OCI-LY1 (cell line): ENCODE results near the gene GLIPR2.

Experiments
- H2AFZ ChIP-seq: fragments of 200-600 bp; sonication (generic), shearing (Covaris generic); 2 replicates; pipeline ENCODE4 v1.6.0; 2014; ENCODE audit warnings: antibody characterized with exemption, mild to moderate bottlenecking, low read length
- H3F3A ChIP-seq: fragments of 200-600 bp; sonication (generic), shearing (Covaris generic); 2 replicates; pipeline ENCODE4 v1.6.0; 2014; ENCODE audit warnings: mild to moderate bottlenecking, antibody characterized with exemption, low read length, moderate library complexity; ENCODE audit not compliant: insufficient read depth
- H3K27ac ChIP-seq: fragments of 200-600 bp; sonication (generic); 2 replicates; pipeline ENCODE4 v1.5.1; 2014; ENCODE audit warnings: low read length, mixed run types, mild to moderate bottlenecking, low read depth; ENCODE audit not compliant: poor library complexity, severe bottlenecking
- H3K27me3 ChIP-seq: fragments of 200-600 bp; sonication (generic); 2 replicates; pipeline ENCODE4 v1.6.0; 2014; ENCODE audit warnings: antibody characterized with exemption, mild to moderate bottlenecking, low read length, moderate library complexity; ENCODE audit not compliant: insufficient read depth
- H3K36me3 ChIP-seq: fragments of 200-600 bp; sonication (generic); 2 replicates; pipeline ENCODE4 v1.6.1; 2014; ENCODE audit warnings: mild to moderate bottlenecking, antibody characterized with exemption, low read length, moderate library complexity, mixed read lengths; ENCODE audit not compliant: insufficient read depth
- H3K4me1 ChIP-seq: fragments of 200-600 bp; sonication (generic); 2 replicates; pipeline ENCODE4 v1.5.1; 2014; ENCODE audit warnings: mild to moderate bottlenecking, low read length, moderate library complexity; ENCODE audit not compliant: insufficient read depth, severe bottlenecking
- H3K4me2 ChIP-seq: fragments of 200-600 bp; sonication (generic), shearing (Covaris generic); 2 replicates; pipeline ENCODE4 v1.6.1; 2014; ENCODE audit warnings: low read length
- H3K4me3 ChIP-seq: fragments of 200-600 bp; sonication (generic); 2 replicates; pipeline ENCODE4 v1.5.1; 2014; ENCODE audit warnings: low read length, low read depth, mild to moderate bottlenecking, mixed read lengths; ENCODE audit not compliant: poor library complexity, severe bottlenecking
- H3K79me2 ChIP-seq: fragments of 200-600 bp; shearing (Covaris generic); 2 replicates; pipeline ENCODE4 v1.6.1; 2016; ENCODE audit warnings: mixed run types, low read length, mixed read lengths; ENCODE audit not compliant: insufficient read depth
- H3K9ac ChIP-seq: fragments of 200-600 bp; sonication (generic), shearing (Covaris generic); 2 replicates; pipeline ENCODE4 v1.6.1; 2014; ENCODE audit warnings: mild to moderate bottlenecking, low read length, mixed read lengths
- H3K9me2 ChIP-seq: fragments of 200-600 bp; sonication (generic), shearing (Covaris generic); 2 replicates; pipeline ENCODE4 v1.6.1; 2014; ENCODE audit warnings: low read depth, mild to moderate bottlenecking, low read length, mixed read lengths
- H3K9me3 ChIP-seq: fragments of 200-600 bp; shearing (Covaris generic); 2 replicates; pipeline ENCODE4 v1.6.1; 2014; ENCODE audit warnings: low read length, mixed read lengths
- H4K20me1 ChIP-seq: fragments of 200-600 bp; sonication (generic), shearing (Covaris generic); 2 replicates; pipeline ENCODE4 v1.6.0; 2016; ENCODE audit warnings: mild to moderate bottlenecking, low read length; ENCODE audit not compliant: insufficient read depth
- EZH2 ChIP-seq: fragments of 200-600 bp; sonication (generic), shearing (Covaris generic); IDR thresholded peaks from 2 replicates; pipeline ENCODE4 v1.8.0; 2017; ENCODE audit warnings: borderline replicate concordance, mixed run types, mild to moderate bottlenecking, antibody characterized with exemption, low read length, moderate library complexity, mixed read lengths
- TF ChIP-seq, protein P1 (sequence below): fragments of 200-600 bp; sonication (generic), shearing (Covaris generic); IDR thresholded peaks from 2 replicates; pipeline ENCODE4 v1.5.1; 2017; ENCODE audit warnings: mild to moderate bottlenecking, antibody characterized with exemption, low read length, moderate library complexity, mixed read lengths

GLIPR2 gene

DNA sequence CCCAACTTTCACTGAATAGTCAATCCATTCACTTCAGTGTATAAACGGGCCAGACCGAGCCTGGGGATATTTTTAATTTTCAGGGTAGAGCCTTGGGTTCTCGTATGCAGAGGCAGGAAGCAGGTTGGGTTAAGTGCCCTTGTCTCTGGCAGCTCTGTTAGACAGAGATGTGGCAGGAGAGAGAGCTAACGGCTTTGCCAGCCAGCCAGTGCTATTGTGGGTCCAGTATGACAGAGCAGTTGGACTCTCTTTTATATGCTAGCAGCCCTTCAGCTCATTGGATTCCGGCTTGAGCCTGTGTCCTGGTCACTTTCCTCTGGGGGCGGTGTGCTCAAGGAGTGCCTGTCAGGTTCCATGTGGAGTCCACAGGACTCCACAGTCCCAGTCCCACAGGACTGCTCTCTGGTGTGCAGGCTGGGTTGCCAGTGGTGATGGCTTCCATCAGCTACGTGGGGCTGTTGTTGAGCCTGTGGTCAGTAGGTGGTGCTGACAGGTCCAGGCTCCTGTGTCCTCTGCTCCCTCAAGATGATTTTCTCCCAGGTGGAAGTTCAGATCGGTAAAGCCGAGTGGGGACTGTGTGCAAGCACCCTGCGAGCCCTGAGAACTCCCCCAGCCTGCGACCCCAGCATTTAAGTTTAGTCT, 68.5 kb downstream of the GLIPR2 start:
- Histone ChIP-seq H3K9ac (no peak overlapping the region), H2AFZ (no peak overlapping the region), H3K9me3 (no peaks in the 10 kb centered on the region), H3K4me2 (no peak overlapping the region), H3K79me2 (0 out of 2 replicates have a peak, but pooled peaks cover 3% of the 10 kb centered on the region), H3K36me3 (peaks cover 100% of the 10 kb centered on the region), H3K9me2 (no peaks in the 10 kb centered on the region), H3K4me3 (no peak overlapping the region), H3F3A (no peaks in the 10 kb centered on the region), H3K27me3 (no peaks in the 10 kb centered on the region), H4K20me1 (no peaks in the 10 kb centered on the region), H3K27ac (no peak overlapping the region), H3K4me1 (no peaks in the 10 kb centered on the region)
- TF ChIP-seq, protein P1, sequence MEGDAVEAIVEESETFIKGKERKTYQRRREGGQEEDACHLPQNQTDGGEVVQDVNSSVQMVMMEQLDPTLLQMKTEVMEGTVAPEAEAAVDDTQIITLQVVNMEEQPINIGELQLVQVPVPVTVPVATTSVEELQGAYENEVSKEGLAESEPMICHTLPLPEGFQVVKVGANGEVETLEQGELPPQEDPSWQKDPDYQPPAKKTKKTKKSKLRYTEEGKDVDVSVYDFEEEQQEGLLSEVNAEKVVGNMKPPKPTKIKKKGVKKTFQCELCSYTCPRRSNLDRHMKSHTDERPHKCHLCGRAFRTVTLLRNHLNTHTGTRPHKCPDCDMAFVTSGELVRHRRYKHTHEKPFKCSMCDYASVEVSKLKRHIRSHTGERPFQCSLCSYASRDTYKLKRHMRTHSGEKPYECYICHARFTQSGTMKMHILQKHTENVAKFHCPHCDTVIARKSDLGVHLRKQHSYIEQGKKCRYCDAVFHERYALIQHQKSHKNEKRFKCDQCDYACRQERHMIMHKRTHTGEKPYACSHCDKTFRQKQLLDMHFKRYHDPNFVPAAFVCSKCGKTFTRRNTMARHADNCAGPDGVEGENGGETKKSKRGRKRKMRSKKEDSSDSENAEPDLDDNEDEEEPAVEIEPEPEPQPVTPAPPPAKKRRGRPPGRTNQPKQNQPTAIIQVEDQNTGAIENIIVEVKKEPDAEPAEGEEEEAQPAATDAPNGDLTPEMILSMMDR: no peak
- TF ChIP-seq EZH2: no peak

DNA sequence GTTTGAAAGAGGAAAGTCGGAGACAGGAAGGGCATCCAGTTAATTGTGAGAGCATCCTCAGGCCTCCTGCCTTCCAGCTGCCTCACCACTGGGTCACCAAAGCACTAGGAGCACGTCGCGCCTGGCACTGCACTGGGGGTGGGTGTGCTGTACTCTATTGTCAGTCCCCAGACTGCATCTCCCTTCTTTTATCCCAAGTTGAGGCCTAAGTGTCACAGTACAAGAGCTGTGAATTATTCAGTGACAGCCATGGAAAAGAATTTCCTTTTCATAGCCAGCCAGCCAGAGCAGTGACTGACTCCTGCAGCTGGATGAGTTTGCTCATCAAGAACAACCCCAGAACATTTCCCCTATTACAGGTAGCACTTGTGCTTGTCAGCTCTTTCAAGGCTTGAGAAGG, 70.5 kb downstream of the GLIPR2 start:
- no peaks in the 10 kb centered on the region for H4K20me1 ChIP-seq
- H3K9me2 ChIP-seq: no peaks in the 10 kb centered on the region
- no peaks in the 10 kb centered on the region for H3F3A ChIP-seq
- no peaks in the 10 kb centered on the region for H3K27me3 ChIP-seq
- H2AFZ ChIP-seq: no peak overlapping the region
- H3K4me3 ChIP-seq: no peak overlapping the region
- no peak overlapping the region for H3K4me2 ChIP-seq
- H3K4me1 ChIP-seq: no peaks in the 10 kb centered on the region
- H3K27ac ChIP-seq: no peak overlapping the region
- 0 out of 2 replicates have a peak, but pooled peaks cover 3% of the 10 kb centered on the region for H3K79me2 ChIP-seq
- H3K9me3 ChIP-seq: no peaks in the 10 kb centered on the region
- peaks cover 100% of the 10 kb centered on the region for H3K36me3 ChIP-seq
- no peak overlapping the region for H3K9ac ChIP-seq
- TF ChIP-seq EZH2: no peak
- TF ChIP-seq, protein P1: no peak

DNA sequence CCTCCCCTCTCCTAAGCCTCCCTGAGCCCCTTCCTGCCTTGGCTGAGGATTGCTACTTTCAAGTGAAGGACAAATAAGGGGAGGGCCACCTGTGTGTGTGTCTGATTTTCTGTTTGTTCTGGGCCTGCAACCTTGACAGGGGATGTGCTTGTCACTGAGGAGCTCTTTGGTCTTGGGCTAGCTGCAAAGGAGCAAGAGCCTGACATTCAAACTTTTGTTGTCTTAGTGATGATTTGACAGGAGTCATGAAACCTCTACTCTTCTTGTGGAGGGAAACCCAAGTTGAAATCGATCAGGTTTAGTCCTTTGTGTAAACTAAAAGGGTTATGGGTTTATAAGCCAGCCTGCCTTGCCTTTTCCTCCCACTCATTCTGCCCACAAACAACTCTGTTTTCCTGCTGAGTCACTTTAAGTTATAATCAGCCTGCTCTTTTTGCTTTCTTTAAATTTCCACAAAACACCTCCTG, 71.0 kb downstream of the GLIPR2 start:
- Histone ChIP-seq H3K9ac (no peak overlapping the region), H3K27me3 (no peaks in the 10 kb centered on the region), H3K9me3 (no peaks in the 10 kb centered on the region), H3K4me1 (no peaks in the 10 kb centered on the region), H4K20me1 (no peaks in the 10 kb centered on the region), H3F3A (no peaks in the 10 kb centered on the region), H3K4me2 (no peak overlapping the region), H3K9me2 (no peaks in the 10 kb centered on the region), H2AFZ (no peak overlapping the region), H3K4me3 (no peak overlapping the region), H3K36me3 (peaks cover 100% of the 10 kb centered on the region), H3K79me2 (0 out of 2 replicates have a peak, but pooled peaks cover 3% of the 10 kb centered on the region), H3K27ac (no peak overlapping the region)
- TF ChIP-seq EZH2: no peak
- TF ChIP-seq, protein P1: no peak
